Hepatocyte (in vitro differentiated cells): ENCODE results near the gene ABHD5.

ENCODE experiments used
- CTCF ChIP-seq: fragments of 200-600 bp; sonication (generic); IDR thresholded peaks from 2 replicates; pipeline ENCODE4 v1.5.1; 2016; ENCODE audit warnings: antibody characterized with exemption, mild to moderate bottlenecking; ENCODE audit not compliant: poor library complexity
- EZH2phosphoT487 ChIP-seq: fragments of 200-600 bp; sonication (generic); IDR thresholded peaks from one replicate; pipeline ENCODE4 v1.6.1; 2018; ENCODE audit warnings: antibody characterized with exemption, mild to moderate bottlenecking, low read depth, moderate library complexity; ENCODE audit not compliant: unreplicated experiment, severe bottlenecking

GRCh38 chr3:43691120-43691995, 620 bp downstream of the ABHD5 start:
- TF ChIP-seq EZH2phosphoT487 (no peak), CTCF (no peak)
